ENCODE data around the gene SCN5A.

GRCh38 chr3:38558864-38559263 is 90.6 kb downstream of the SCN5A start:
- TF ChIP-seq EGR1 (IDR thresholded peaks at IDR 0.05) = no peak
- TF ChIP-seq TEAD4 (IDR thresholded peaks at IDR 0.05) = no peak
- no peak for TF ChIP-seq USF1 (IDR thresholded peaks at IDR 0.05)
- no peak for TF ChIP-seq EP300 (IDR thresholded peaks at IDR 0.05; ENCODE audit: borderline replicate concordance)
- no peak for TF ChIP-seq MAX (IDR thresholded peaks at IDR 0.05)
- no peak for TF ChIP-seq REST (IDR thresholded peaks at IDR 0.05; ENCODE audit: low read depth)
- no peak for TF ChIP-seq CEBPB (IDR thresholded peaks at IDR 0.05)
- peak; percentile 8; the same call in 1 of the 2 replicates for TF ChIP-seq RAD21 (IDR thresholded peaks at IDR 0.05; ENCODE audit: low read depth)
- TF ChIP-seq YY1 (IDR thresholded peaks at IDR 0.05; ENCODE audit: low read depth) = no peak
- no peak for TF ChIP-seq TAF1 (IDR thresholded peaks at IDR 0.05; ENCODE audit: low read depth)
- TF ChIP-seq TCF12 (IDR thresholded peaks at IDR 0.05; ENCODE audit: low read depth) = no peak
- TF ChIP-seq ZBTB7A (IDR thresholded peaks at IDR 0.05; ENCODE audit: low read depth) = no peak
- TF ChIP-seq FOXM1 (IDR thresholded peaks at IDR 0.05; ENCODE audit: borderline replicate concordance, low read depth) = no peak

All from Ishikawa (cell line).